ENCODE data around the gene PDLIM7.

DNA sequence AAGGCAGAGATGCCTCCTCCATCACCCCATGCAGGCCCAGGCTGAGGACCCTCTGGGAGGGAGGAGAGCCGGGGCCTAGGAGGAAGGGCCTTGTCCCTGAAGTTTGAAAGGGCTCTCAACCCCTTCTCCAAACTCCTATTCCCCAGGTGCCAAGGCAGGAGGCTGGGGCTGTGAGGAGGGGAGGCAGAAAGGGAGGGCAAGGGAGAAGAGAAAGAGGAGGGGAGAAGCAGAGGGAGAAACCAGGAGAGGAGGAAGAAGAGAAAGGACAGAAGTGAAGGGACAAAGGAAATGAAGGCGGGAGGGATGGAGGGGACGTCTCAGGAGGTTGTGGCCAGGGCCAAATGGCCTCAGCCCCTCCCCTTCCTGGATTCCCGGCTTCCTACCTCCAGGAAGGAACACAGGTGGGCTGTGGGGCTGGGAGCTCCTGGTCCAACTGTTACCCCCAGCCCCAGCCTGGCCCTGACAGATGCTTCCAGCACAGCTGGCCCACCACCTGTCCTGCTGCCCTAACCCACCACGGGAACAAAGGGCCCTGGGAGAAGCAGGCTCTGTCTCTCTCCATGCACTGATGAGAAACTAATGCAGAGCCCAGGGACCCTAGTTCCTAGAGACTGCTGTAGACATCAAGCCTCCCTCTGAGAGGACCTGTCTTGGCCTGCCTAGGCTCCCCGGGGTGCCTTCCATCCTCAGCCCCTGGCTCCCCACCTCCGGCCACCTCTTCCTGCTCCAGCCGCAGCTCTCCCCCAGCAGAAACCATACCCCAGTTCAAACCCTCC is 27.5 kb downstream of the PDLIM7 start:
- TF ChIP-seq, protein P1, sequence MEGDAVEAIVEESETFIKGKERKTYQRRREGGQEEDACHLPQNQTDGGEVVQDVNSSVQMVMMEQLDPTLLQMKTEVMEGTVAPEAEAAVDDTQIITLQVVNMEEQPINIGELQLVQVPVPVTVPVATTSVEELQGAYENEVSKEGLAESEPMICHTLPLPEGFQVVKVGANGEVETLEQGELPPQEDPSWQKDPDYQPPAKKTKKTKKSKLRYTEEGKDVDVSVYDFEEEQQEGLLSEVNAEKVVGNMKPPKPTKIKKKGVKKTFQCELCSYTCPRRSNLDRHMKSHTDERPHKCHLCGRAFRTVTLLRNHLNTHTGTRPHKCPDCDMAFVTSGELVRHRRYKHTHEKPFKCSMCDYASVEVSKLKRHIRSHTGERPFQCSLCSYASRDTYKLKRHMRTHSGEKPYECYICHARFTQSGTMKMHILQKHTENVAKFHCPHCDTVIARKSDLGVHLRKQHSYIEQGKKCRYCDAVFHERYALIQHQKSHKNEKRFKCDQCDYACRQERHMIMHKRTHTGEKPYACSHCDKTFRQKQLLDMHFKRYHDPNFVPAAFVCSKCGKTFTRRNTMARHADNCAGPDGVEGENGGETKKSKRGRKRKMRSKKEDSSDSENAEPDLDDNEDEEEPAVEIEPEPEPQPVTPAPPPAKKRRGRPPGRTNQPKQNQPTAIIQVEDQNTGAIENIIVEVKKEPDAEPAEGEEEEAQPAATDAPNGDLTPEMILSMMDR (conservative IDR thresholded peaks at IDR 0.05; ENCODE audit: low read depth, low read length) = no peak
- no peak for TF ChIP-seq BHLHE40 (IDR thresholded peaks at IDR 0.05; ENCODE audit: low read depth, low read length)
- TF ChIP-seq NFE2L2 (IDR thresholded peaks at IDR 0.05; ENCODE audit: low read depth, low read length) = no peak
- no peak for TF ChIP-seq RFX5 (IDR thresholded peaks at IDR 0.05; ENCODE audit: low read depth, low read length)
- TF ChIP-seq MAFK (IDR thresholded peaks at IDR 0.05; ENCODE audit: low read depth, low read length) = no peak
- TF ChIP-seq POLR2A (IDR thresholded peaks at IDR 0.05; ENCODE audit: low read depth, low read length) = no peak
- no peak for TF ChIP-seq RCOR1 (IDR thresholded peaks at IDR 0.05; ENCODE audit: insufficient replicate concordance, low read length)
- TF ChIP-seq USF2 (IDR thresholded peaks at IDR 0.05; ENCODE audit: low read depth, low read length) = no peak
- no peak for TF ChIP-seq MAZ (IDR thresholded peaks at IDR 0.05; ENCODE audit: borderline replicate concordance, low read depth, low read length)
- no peak for TF ChIP-seq CEBPB (IDR thresholded peaks at IDR 0.05; ENCODE audit: low read depth, low read length)

Measured in IMR-90 (cell line).